HG02981 (cell line): ENCODE data around the gene MYL3.
"Not testable (repeated sequence)": the region's sequence is repeated elsewhere in the genome, so short reads cannot be mapped to it uniquely, and the experiment has no call there.

Source experiments
- ATAC-seq: cut with Tn5 transposase; IDR thresholded peaks from one replicate; pipeline ENCODE4 v1.9.1; 2021; ENCODE audit warnings: mild to moderate bottlenecking, moderate library complexity; ENCODE audit not compliant: unreplicated experiment

MYL3 gene

DNA sequence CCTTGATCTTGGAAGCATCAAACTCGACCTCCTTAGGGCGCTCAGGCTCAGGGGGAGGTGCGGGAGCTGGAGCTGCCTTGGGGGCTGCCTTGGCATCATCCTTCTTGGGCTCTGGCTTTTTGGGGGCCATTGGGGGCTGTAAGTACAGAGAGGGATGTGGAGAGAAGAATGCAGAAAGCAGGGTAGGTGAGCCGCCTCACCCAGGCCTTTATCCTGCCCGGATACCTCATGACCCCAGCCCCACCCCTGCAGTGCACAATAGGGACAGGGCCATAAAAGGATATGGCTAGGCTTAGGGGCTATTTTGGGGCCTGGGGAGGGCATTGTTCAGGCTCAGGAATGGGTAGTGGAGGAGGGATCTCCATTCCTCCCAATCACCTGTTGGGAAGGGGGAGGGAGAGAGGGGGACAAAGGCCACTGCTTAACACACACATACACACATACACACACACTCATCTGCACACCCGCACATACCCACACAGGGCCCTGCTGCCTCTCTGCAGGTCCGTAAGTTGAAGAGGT lies at the start of gene MYL3:
TSS of gene MYL3 (minus strand) at position 184 of the 522 bp plus-strand sequence. CDS start at position 130, 54 bp downstream.
- ATAC-seq, result no peak

DNA sequence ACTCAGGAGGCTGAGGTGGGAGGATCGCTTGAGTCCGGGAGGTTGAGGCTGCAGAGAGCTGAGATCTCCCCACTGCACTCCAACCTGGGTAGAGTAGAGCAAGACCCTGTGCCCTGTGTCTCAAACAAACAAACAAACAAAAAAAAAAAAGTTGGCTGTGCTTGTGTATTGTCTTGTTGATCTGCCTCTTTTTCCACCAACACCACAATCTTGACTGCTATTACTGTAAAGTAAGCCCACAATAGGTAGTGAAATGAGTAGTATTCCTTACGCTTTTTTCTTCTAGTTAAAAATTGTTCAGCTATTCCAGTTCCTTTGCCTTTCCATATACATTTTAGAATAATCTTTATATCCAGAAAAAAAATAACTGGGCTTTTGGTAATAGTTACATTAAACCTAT lies 49.7 kb upstream of the MYL3 start:
- no peak for ATAC-seq

DNA sequence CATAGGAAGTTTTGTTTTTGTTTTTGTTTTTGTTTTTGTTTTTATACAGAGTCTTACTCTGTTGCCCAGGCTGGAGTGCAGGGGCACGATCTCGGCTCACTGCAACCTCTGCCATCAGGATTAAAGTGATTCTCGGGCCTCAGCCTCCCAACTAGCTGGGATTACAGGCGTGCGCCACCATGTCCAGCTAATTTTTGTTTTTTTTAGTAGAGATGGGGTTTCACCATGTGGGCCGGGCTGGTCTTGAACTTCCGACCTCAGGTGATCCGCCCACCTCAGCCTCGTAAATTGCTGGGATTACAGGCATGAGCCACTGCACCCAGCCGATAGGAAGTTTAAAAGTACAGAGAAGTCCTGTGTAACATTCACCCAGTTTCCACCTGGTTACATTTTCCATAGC lies 47.7 kb upstream of the MYL3 start:
- not testable (repeated sequence) for ATAC-seq

DNA sequence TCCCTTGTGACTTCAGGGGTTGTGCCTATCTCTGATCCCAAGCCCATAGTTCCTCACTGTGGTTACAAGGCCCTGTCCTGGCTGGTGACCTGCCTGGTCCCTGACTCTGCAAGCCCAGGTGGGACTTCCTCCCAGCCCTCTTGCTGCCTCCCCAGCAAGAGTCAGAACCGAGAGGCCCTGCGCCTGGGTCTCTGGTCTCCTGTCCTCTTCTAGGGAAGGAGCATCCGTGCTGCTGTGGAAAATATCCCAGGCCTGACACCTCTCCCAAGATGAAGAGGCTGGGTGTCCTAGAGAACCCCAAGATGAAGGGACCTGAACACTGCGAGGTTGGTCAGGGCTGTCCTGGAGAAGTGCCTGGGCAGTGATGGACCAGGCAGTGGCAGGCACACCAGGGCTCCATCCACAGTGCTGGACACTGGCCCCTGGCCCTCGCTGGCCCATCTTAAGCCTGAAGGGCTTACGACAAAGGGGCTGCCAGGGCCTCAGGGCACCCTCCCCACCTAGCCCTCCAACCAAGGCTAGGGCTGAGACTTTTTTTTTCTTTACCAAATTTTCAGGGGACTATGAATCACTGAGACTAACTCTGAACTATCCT lies 47.0 kb upstream of the MYL3 start:
- no peak for ATAC-seq

DNA sequence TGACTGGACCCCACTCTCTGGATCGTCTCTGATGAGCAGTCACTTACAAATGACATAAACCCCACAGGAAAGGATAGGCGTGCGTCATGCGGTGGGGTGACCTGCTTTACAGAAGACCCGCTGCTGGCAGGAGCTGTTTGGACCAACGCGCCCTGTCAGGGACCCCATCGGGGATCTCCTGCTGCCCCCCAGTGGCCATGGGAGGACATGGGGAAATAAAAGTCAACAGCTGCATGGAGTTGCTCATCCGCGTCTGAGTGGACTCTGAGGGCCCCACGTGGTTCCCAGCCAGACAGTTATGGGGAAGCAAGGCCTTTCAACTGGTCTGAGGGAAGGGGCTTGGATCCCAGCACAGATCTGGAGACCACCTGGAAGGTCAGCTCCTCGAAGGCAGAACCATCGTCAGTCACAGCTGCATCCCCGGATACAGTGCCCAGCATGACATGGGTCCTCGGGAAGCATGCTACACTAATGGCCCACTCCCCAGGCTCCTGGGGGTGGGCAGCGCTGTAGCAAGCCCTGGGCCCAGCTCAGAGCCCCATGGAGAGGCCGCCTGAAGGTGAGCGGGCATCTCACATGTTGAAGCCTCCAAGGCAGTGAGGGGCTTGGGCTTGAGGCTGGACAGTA lies 46.4 kb upstream of the MYL3 start:
- peak; percentile 51 for ATAC-seq

DNA sequence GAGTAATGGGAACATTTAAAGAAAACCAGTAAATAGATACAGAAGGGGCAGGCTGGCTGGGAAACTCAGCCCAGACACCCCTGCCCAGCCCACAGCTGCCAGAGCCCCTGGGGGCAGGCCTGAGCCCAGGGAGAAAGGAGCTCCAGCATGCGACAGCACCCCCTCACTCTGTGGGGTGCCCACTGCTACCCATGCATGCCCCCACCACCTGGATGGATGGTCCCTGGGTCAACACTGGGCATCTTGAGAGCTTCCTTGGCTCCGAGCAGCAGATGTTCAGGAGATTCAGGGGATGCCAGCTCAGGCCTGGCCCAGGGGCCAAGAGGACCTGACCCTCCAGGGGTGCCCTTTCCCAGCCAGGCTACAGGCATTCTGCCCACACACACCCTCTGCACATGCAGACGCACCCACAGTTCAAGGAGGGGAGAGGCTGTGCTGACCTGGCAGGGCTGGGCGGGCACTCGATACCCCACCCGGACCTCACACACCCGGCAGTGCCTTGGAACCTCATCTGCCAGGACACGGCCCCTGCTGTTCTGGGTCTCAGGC lies 45.8 kb upstream of the MYL3 start:
- peak; percentile 5 for ATAC-seq

DNA sequence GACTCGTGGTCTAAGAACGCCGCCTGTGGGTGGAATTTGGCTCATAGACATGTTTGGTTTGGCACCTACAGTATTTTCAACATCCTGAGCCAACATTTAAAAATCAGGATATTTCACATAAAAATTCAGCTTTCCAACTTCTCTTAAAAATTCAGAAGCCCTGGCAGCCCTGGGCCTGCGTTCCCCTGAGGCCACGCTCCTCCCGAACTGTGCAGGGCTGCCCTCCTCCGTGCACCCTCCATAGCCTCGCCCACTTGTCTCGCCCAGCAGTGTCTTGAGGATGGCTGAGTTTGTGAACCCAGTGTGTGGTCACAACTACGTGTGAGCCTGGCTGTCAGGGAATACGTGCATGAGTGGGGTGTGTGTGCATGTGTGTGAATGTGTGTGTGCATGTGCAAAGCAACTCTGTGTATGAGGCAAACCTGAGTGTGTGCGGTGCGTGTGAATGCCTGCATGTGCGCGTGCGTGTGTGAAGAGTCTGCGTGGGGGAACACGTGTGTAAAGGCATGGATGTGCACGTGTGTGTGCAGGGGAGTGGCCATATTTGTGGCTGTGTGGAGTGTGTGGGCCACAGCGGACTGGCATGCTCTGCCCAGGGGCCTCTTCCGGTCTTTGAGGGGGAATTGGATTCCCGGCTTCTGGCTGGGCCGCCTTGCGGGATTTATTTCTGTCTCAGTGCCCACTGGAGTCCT lies 45.2 kb upstream of the MYL3 start:
- ATAC-seq, result no peak

DNA sequence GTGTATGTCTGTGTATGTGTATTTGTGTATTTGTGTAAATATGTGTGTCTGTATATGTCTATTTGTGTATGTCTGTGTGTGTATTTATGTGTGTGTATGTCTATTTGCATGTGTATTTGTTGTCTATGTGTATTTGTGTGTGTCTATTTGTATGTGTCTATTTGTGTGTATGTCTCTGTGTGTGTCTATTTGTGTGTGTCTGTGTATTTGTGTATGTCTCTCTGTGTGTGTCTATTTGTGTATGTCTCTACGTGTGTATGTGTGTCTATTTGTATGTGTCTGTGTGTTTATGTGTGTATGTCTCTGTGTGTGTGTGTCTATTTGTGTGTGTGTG lies 44.7 kb upstream of the MYL3 start:
- ATAC-seq, result no peak

DNA sequence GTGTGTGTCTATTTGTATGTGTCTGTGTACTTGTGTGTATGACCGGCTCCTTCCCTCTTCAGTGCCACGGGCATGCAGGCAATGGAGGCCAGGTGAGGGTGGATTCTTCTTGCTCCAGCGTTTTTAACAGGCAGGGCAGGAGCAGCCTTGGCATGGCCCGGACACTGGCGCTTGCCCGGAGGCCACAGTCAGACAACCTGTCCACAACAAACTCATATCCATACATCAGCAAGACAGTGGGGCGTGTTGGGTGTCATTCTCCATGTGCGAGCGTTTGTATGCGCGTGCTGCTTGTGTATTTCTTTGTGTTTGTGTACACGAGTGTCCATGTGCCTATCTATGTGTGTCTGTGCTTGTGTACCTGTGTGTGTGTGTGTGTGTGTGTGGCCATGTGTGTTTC lies 44.0 kb upstream of the MYL3 start:
- no peak for ATAC-seq

DNA sequence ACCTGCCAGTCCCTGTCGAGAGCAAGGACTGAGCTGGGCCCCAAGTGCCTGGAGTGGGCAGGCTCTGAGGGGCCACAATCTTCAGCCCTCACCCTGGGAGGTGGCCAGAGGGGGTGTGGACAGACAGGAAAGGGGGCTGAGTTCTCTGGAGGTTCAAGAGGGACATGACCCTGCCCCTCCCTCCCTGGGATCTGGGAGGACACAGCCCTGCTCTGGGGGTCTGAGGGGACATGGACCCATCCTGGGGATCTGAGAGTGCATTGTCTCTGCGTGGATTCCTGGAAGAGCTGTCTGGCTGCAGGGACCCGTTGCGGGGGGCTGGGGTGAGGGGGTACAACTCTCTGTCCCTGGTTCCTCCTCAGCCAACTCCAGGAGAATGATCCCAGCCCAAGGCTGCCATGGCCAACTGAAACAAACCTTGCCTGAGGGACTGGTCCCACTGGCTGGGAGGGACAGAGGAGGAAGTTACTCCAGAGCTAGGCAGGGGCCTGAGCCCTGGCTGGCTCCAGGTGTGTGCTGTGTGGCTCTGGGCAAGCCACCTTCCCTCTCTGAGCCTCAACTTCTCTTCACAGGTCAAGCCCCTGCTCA lies 43.3 kb upstream of the MYL3 start:
- ATAC-seq, result no peak

DNA sequence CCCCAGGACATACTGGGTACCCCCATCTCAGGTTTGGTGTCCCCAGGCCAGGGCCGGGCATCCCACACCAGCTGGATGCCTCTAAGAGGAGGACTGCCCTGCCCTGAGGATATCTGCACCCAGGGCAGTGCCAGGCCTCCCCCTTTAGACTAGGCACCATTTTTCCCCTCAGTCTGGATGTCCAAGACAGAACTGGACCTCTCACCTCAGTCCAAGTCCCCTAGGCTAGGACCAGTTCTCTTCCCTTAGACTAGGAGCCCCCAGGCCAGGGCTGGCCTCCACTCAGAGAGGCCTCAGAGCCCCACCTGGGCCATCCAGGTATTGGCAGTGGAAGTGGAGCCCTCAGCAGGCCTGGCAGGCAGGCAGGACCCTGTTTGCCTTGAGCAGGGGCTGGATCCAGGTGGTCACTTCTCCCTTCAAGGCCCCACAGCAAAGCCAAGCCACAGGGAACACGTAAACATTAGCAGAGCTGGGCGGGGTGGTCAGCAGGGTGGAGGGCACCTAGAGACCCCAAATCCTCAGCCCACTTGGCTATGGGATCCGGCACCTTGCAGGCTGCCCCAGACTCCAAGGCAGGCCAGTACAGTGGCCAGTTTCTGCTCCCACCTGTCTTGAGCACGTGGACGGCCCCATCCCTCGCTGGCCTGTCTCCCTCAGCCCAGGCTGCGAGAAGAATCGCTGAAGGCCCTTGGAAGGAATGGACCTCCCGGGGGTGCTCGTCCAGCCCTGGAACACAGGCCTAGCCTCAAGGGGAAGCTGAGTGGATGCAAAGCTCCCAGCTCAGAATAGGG lies 42.6 kb upstream of the MYL3 start:
- ATAC-seq, result no peak

DNA sequence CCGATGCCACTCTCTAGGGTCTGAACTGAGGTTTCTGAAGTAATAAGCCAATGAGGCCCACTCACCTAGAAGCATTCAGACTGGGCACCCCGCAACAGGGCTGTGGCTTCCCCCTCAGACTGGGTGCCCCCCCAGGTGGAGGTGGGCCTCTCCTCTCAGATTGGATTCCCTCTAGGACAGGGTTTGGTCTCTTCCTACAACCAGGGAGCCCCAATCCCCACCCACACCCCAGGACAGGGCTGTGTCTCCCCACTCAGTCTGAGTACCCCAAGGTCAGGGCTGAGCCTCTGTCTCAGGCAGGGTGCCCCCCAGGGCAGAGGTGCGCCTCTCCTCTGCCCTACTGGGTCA lies 41.9 kb upstream of the MYL3 start:
- no peak for ATAC-seq

DNA sequence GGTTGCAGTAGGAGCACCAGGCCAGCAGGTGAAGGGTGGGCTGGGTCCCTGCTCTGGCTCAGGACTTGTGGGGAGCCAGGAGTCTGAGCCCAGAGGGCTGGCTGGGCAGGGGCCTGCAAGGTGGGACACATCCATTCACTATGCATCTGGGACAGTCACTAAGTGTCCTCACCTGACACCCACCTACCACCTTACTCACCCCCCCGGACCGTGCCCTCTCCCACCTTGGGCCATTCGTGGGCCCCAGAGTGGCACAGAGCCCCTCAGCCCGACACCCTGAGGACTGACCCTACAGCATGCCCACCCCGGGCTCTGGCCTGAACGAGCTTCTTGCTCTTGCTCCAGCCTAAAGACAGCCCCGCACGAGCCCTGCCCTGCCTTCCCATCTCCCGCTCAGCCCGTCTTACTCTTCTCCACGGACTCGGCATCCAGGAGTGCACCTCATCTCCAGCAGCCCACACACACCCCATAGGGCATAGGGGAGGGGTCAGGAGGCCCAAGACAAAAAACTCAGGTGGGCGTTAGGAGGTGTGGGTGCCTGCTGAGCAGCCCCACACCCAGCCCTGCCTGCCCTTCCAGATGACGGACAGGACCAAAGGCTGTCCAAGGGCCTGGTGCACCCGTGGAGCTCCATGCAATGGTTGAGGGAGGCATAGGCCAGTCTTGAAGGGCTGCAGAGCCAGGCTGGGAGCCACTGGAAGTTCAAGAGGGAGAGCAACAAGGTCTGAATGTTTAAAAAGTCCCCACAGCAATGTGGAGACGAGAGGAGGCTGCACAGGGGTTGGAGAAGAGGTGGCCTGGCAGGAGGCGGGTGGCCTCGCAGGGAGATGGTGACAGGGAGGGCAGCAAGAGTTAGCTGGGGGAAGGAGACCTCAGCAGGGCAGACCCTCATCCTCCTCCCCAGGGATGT lies 41.3 kb upstream of the MYL3 start:
- no peak for ATAC-seq

DNA sequence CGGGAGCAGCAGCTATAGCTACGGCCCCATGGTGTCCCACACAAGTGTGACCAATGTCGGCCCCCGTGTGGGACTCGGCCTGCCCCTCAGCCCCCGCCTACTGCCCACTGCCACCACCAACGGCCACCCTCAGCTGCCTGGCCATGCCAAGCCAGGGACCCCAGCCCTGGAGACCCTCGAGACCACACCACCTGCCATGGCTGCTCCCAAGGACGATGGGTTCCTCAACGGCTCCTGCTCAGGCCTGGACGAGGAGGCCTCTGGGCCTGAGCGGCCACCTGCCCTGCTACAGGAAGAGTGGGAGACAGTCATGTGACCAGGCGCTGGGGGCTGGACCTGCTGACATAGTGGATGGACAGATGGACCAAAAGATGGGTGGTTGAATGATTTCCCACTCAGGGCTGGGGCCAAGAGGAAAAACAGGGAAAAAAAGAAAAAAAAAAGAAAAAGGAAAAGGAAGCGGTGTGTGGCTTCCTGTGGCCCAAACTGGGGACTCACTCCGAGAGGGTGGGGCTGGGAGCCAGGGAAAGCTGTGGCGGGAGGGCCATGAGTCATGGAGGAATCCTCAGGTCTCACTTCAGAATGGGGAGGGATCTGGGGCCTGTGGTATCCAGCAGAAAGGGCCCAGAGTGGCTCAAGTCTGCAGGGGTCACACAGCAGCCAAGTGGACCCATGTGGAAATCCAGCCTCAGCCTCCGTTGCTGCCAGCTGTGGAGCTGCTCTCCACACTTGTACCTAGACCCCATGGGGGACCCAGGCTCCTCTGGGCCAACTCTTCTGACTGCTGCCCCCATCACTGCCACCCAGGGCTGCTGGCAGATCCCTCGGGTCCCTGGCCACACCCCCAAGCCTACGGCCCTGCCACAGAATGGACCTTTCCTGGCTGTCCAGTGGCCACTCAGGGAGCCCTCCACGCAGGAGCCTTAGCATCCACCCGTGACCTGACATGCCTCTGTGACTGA lies 40.4 kb upstream of the MYL3 start:
- no peak for ATAC-seq

DNA sequence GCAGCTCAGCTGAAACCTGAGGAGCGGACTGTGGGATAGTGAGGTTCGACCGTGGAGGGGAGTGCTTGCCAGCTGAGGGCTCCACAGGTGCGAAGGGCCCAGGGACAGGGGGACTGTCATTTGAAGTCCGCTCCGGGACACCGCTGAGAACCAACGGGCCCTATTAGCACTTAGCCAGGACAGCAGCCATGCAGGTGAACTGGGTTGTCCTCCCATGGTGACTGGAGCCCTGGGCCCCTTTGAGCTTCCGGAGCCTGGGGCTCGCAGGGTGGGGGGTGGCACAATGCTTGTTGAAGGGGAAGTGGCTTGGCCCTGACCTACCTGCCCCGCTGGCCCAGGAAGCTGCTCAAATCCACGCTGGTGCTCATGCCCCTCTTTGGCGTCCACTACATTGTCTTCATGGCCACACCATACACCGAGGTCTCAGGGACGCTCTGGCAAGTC lies 39.0 kb upstream of the MYL3 start:
- no peak for ATAC-seq

DNA sequence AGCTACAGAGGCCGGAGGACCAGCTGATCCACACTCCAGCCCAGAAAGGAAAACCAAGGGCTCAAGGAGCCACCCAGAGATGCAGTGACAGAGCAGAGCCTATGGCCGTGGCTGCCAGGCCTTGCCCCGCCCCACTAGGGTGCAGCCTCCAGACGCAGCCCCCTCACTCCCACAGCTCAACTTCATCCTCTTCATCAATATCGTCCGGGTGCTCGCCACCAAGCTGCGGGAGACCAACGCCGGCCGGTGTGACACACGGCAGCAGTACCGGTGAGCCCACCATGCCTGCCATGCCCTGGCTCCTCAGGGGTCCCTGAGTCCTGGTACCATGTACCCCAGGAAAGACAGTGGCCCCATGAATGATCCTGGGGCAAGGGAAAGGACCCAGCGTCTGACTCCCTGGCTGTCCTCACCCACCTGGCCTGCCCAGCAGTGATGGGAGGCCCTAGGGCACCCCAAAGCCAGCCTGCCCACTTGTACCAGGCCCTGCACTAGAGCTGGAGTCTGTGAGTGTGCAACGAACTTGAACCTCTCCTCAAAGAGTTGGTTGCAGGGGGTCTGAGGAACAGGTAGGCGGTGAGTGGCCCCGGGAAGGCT lies 38.4 kb upstream of the MYL3 start:
- ATAC-seq, result no peak

DNA sequence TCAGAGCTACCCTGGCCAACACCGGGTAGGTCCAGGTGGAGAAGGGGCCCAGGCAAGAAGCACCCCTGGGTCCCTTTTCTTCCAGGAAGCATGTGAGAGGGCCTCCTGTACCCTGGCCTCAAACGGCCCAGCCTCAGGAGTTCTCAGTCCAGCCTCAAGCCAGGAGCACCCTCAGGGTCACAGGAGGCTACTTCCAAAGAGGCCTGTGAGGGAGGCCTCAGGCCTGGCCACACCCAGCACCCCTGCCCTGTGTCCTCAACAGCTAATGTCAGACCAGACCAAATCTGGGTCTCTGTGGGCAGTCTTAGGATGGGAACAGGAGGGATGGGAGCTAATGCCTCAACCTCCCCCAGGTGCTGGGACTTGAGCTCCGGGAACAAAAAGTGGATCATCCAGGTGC lies 37.8 kb upstream of the MYL3 start:
- ATAC-seq, result no peak

DNA sequence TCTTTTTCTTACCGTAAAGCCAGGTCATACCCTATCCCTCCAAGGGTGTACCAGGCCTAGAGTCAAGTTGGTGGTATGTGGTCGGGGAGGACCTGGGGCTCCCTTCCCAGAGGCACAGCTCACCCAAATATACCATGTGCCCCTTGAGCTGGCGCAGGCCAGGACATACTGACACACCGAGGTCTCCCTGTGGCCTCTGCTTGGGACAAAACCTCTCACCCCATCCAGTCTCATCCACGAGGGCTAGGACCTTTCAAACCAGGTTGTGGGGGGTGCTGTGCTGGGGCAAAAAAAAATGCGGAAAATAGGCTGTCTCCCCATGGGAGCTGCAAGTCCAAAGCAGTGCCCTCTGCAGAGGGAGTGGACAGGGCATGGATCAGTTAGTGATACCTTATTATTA lies 37.1 kb upstream of the MYL3 start:
- ATAC-seq, result no peak

DNA sequence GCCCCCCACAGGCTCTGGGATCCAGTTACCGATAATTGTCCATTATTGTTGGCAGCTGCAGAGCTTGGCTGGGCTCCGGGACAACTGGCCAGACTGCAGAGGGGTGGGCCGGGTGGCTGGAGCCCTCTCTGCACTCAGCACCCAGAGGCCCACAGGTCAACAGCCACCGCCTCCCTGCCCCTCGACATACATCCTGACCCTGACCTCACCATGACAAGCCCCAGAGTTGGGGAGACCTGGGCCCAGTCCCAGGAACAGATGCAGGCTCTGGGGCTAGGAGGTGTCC lies 36.7 kb upstream of the MYL3 start:
- no peak for ATAC-seq
